ENCODE measurements around the gene OBSCN. TPM values are rescaled to one million over a fixed set of nuclear protein-coding genes. Genes with fewer than 3 reads are reported as not detected.

OBSCN gene
- total RNA-seq, 1 donor from 2014 or later = 15.2 TPM

DNA sequence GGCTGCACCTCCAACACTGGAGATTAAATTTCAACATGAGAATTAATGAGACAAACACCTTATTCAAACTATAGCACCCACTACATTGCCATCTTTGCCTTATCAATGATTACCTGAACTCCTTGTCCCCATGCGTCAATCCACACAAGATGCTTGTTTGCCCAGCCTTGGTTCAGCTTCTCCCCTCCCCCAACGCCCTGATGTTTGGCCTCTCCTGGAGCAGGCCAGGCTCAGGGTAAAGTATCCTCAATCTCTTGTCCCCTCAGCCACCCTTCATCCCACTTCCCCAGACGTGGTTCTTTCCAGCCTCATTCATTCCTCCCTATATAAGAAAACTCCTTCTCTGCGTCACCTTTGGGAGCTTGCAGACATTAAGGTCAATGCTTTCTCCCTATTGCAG lies 220.6 kb downstream of the OBSCN start:
- Mint-ChIP-seq H3K4me1 (ENCODE audit: unreplicated experiment) (no peaks in the 10 kb centered on the region), H3K9me3 (ENCODE audit: unreplicated experiment) (no peaks in the 10 kb centered on the region), H3K27ac (ENCODE audit: unreplicated experiment) (no peak overlapping the region), H3K36me3 (ENCODE audit: unreplicated experiment) (no peaks in the 10 kb centered on the region), H3K4me3 (ENCODE audit: unreplicated experiment) (no peak overlapping the region), H3K27me3 (ENCODE audit: unreplicated experiment) (peaks cover 18% of the 10 kb centered on the region)
- TF ChIP-seq CTCF (IDR thresholded peaks at IDR 0.05) = no peak
- no peak for DNase-seq (ENCODE audit: extremely low spot score, unreplicated experiment)

Small RNA genes lying within 50 kb of the gene (microRNA-seq; reads per million reads assigned to microRNA genes)
- not detected for gene MIR6742 (ENCODE audit: unreplicated experiment)

Other genes with a start within 250 kb of the OBSCN start
- gene WNT3A, start 201.0 kb upstream of the OBSCN start, total RNA-seq = not detected in 2 replicates
- 305 and 306 TPM in 2 replicates for gene ARF1, start 125.3 kb upstream of the OBSCN start, total RNA-seq
- 13.0 and 13.6 TPM in 2 replicates for gene C1orf35, start 104.7 kb upstream of the OBSCN start, total RNA-seq
- 46.1 and 47.4 TPM in 2 replicates for gene MRPL55, start 98.7 kb upstream of the OBSCN start, total RNA-seq
- 150 and 166 TPM in 2 replicates for gene GUK1, start 67.8 kb upstream of the OBSCN start, total RNA-seq
- gene GJC2, start 58.1 kb upstream of the OBSCN start, total RNA-seq = 1.6 TPM in 2 replicates
- 8.1 TPM in 2 replicates for gene IBA57, start 42.2 kb upstream of the OBSCN start, total RNA-seq
- 22.0 and 25.2 TPM in 2 replicates for gene TRIM11, start 198.8 kb downstream of the OBSCN start, total RNA-seq
- 1.3 and 1.8 TPM in 2 replicates for gene TRIM17, start 208.8 kb downstream of the OBSCN start, total RNA-seq